8988T (cell line): ENCODE data around the gene MTA3.
"Not testable (repeated sequence)": the region's sequence is repeated elsewhere in the genome, so short reads cannot be mapped to it uniquely, and the experiment has no call there.

Experiments
- DNase-seq: peaks from one replicate; pipeline ENCODE4 v3.0.0; 2011

The MTA3 gene

DNA sequence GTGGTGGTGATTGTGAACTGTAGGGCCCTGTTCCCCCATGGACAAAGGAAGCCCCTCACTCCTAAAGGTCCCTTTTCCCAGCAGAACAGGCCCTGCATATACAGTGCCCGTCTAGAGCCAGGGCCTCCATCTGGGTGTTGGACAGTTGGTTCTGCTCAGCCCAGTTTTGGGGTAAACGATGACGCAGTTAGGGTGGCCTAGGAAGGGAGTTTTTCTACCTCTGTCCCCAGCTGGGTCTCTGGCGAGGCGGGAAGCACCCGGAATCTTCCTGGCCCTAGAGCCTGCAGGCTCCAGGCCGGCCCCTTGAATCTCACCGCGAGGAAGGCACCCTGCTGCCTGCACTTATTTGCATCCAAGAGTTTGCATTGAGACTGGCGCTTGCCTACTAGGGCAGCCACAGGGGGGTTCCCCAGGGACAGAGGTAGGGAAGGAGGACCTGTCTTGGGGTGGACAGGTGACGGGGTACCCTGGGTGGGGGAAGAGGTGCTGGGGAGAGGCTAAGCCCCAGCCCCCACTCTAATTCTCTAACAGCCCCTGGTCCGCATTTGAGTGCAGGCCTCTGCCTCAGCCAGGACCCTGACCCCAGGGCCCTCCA lies 529 bp upstream of the MTA3 start:
- peak; percentile 42 for DNase-seq

DNA sequence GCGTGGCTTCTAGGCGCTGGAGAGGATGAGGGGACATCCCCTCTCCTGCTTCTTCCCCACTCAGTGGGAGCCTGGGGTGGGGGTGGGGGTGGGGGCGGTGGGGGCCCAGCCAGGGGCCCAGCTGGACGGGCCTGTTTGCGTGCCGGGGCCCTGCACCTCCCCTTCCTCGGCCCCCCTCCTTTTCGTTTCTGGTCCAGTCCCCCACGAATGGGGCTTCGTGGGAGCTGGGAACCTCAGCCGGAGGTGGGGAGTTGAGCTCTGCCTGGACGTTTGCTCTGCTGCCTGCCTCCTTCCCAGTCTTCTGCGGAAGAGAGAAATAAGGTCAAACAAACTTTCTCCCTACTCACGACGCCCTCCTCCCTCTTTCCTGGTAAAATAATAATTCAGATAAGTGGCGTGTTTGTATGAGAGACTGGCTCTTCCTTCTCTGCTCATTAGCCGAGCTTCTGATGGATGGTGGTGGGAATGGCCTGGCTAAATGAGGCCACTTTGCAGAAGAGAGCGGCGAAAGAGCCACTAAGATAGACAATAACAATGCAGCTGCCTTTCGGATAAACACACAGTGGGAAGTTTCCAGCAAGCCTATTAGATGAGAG lies 782 bp downstream of the MTA3 start:
- peak; percentile 50 for DNase-seq

DNA sequence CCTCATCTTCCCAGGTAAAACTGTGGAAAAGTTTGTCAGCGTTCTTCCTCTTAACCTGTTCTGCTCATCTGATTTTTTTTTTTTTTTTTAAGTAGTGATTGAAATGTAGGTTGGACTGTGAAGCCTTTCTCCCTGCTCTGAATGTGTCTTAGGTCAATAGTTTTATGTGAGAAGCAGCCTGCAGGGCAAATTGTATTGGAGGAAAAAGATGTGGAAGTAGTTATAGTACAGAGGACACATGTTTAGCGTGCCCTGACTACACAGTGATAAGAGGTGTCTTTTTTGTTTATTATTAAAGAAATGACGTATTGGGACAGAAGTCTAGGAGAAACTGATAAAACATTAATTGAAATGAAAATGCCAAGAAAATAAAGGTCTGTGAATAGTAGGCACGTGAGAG lies 1.5 kb downstream of the MTA3 start:
- no peak for DNase-seq

DNA sequence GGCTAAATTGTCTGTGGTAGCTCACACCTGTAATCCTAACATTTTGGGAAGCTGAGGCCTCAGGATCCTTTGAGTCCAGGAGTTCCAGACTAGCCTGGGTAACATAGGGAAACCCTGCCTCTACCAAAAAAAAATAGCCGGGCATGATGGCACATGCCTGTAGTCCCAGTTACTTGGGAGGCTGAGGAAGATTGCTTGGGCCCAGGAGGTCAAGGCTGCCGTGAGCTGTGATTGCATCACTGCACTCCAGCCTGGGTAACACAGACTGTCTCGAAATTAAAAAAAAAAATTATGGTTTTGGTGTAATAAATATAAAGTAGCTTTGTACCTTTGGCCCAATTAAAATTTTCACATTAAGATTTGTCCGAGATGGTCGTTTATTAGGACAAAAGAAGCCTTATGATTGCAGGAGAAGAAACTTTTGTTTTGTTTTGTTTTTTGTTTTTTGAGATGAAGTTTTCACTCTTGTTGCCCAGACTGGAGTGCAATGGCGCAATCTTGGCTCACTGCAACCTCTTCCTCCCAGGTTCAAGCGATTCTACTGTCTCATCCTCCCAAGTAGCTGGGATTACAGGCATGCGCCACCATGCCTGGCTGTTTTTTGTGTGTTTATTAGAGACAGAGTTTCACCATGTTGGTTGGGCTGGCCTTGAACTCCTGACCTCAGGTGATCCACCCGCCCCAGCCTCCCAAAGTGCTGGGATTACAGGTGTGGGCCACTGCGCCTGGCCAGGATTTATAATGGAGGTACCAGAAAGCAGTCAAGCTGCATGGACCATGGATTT lies 4.1 kb downstream of the MTA3 start:
- DNase-seq: no peak

DNA sequence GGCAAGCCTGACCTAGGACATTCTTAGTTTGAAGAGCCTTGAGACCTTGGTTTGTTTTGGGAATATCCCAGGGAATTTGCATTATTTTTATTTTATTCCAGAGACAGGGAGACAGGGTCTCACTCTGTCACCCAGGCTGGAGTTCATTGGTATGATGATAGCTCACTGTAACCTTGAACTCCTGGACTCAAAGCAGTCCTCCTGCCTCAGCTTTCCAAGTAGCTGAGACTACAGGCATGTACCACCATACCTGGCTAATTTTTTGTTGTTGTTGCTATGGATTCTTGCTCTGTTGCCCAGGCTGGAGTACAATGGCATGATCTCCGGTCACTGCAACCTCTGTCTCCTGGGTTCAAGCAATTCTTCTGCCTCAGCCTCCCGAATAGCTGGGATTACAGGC lies 4.8 kb downstream of the MTA3 start:
- no peak for DNase-seq

DNA sequence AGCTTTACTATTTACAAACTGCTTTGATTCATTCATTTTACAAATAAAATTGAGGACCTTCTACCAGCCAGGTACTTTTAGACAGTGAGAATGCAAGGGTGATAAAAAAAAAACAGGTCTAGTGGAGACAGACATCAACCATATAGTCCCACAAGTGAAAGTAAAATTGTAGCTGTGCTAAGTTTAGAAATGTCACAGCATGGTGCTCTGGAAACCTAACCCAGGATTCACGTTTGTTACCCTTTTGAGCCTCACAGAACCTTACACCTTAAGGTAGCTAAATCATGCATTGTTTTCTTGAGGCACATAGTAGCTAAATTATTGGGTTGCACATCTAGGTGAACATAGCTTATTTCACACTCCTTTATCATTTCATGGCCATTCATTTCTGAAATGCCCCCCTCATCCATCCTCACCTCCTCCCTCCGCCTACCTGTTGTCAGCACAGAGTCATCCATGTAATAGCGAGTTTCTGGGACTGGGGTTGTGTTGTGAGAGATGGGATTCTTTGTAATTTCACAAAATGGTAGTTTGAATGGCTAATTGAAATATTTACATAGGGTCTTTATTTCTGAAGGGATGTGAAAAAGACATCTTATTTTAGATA lies 7.1 kb downstream of the MTA3 start:
- DNase-seq: no peak

DNA sequence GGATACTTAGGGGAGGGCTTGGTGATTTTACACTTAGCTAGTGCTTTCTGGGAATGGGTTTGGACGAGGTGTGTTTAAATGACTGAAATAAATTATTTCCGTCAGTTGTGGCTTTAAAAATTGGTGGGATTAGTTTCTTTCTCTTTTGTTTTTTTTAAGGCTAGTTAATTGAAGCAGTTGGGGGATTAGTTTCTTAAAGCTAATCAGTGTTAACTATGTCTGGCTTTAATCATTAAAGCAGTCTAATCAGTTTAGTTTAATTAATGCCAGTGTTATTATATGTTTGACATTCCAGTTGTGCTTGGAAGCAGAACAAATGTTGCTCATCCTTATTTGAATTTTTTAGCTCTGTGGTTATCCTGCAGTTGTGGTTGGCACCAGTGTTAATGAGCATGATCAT lies 10.2 kb downstream of the MTA3 start:
- DNase-seq: no peak

DNA sequence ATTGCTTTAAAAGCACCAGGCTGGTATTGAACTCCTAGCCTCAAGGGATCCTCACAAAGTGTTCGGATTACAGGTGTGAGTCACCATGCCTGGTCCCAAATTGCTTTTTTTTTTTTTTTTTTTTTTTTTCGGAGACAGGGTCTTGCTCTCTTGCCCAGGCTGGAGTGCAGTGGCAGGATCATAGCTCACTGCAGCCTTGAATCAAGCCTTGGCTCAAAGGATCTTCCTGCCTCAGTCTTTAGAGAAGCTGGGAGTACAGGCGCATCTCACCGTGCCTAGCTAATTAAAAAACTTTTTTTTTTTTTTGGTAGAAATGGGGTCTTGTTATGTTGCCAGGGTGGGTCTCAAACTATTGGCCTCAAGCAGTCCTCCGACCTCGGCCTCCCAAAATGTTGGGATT lies 12.8 kb downstream of the MTA3 start:
- no peak for DNase-seq

DNA sequence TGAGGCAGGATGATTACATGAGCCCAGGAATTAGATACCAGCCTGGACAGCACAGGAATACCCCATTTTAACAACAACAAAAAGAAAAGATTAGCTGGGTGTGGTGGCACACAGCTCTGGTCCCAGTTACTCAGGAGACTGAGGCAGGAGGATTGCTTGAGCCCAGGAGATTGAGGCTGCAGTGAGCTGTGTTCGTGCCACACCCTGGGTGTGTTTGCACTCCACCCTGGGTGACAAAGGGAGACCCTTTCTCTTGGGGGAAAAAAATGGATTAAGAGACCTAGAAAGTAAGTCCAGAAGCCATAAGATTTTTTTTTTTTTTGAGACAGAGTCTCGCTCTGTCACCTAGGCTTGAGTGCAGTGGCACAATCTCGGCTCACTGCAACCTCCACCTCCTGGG lies 16.2 kb downstream of the MTA3 start:
- not testable (repeated sequence) for DNase-seq

DNA sequence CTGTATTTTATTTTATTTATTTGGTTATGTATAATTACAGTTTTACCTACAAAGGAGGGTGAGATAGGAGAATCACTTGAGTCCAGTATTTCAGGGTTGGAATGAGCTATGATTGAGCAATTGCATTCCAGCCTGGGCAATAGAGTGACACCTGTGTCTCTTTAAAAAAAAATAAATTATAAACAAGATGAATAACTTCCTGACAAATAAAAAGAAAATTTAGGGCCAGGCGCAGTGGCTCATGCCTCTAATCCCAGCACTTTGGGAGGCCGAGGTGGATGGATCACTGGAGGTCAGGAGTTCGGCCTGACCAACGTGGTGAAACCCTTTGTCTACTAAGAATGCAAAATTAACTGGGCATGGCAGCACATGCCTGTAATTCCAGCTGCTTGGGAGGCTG lies 17.3 kb downstream of the MTA3 start:
- DNase-seq: no peak

DNA sequence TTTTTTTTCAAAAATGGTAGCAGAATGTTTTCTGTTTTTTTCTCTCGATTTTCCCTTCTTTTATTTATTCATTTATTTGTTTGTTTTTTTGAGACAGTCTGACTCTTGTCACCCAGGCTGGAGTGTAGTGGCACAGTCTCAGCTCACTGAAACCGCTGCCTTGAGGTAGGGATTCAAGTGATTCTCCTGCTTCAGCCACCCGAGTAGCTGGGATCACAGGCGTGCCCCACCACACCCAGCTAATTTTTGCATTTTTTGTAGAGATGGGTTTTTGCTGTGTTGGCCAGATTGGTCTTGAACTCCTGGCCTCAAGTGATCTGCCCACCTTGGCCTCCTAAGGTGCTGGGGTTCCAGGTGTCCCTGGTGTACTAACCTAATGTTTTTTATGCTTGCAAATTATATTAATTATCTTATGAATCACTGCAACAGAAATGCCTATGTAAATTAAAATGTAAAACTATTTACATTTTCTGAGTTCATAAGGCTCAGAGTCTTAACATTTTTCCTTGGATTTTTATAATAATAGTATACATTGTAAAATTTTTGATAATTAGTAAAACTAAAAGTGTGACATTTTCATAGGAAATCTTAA lies 19.2 kb downstream of the MTA3 start:
- DNase-seq: no peak

DNA sequence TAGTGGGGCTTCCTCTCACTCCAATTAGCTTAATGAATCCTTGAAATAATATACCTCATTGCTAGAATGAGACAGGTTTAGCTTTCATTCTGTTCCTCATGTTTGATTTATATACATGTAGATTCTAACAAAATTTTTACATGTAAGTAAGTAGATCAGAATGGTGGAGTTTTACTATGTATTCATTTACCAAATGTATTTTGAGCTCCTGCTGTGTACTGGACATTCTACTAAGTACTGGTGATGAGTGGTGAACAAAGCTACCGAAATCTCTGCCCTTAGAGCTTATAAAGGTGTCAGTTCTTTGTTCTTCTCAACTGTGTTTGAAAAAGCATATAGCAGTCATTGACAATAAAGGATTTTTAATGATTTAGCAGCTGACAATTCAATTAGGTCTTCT lies 19.7 kb downstream of the MTA3 start:
- DNase-seq: no peak

DNA sequence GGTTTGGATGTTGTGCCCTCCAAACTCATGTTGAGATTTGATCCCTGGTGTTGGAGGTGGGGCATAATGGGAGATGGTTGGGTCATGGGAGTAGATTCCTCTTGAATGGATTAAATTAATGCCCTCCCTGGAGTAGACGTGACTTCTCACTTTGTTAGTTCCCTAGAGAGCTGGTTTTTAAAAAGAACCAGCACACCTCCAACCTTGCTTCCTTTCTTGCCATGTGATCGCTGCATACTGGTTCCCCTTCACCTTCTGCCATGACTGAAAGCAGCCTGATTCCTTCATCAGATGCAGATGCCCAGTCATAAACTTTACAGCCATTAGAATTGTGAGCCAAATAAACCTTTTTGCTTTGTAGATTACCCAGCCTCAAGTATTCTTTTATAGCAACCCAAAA lies 21.7 kb downstream of the MTA3 start:
- DNase-seq: no peak

DNA sequence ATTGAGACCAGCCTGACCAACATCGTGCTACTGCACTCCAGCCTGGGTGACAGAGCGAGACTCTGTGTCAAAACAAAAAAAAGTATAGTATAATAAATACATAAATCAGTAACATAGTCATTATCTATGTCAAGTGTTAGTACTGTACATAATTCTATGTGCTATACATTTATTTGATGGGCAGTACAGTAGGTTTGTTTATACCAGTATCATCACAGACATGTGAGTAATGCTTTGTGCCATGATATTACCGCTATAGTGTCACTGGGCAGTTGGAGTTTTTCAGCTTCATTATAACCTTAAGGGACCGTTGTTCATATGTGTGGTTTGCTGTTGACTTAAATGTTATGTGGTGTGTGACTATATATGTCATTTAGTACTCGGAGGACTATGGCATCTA lies 24.9 kb downstream of the MTA3 start:
- DNase-seq: no peak

DNA sequence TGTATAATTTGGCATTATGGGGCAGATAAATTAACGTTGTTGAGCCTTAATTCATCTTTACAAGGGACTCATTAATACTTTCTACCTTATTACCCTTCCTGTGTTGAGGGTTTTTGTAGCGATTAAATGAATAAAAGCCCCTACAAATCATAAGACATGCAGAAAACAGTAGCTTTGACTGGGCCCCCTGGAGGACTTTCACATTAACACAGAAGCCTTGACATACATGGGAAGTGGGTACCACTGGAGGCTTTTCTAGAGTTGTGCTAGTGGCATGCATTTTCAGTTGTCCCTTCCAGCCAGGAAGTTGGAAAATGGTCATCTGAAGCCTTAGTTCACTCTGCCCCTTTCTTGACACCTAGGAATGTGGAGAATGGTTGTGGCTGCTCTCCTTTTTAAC lies 30.2 kb downstream of the MTA3 start:
- DNase-seq: no peak

DNA sequence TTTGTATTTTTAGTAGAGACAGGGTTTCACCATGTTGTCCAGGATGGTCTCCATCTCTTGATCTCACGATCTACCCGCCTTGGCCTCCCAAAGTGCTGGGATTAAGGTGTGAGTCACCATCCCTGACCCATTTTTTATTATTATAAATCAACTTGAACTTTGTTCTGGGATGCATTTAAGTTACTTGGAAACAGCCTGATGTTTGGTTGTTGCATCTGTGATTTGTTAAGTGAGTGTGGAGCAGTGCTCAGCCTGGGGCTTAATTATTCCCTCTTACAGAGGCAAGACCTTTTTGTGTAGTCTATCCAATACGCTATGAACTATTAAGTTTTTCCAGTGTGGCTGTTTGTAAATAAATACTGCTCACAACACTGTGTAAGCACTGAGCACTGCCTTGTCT lies 32.6 kb downstream of the MTA3 start:
- no peak for DNase-seq

DNA sequence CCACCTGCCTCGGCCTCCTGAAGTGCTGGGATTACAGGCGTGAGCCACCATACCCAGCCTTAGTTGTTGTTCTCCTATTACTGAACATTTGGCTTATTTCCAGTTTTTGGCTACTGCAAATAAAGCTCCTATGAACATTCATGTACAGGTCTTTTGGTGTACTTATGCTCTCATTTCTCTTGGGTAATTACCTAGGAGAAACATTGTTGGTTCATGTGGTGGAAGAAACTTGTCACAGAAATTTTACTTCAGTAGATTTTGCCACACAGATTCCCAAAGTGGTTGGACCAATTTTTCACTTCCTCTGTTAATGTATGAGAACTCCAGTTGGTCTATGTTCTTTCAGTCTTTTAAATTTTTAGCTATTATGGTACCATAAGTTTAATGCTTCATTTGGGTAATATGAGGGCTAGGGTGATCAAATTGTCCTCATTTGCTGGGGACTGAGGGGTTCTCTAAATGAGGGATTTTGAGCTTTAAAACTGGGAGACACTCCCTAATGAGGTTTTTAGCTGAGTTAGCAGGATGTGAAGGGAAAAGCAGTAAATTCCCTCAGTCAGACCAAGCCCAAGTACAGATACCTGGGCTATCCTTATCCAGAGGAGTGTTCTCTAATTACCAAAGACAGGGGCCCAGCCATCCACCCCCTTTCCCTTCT lies 33.9 kb downstream of the MTA3 start:
- no peak for DNase-seq

DNA sequence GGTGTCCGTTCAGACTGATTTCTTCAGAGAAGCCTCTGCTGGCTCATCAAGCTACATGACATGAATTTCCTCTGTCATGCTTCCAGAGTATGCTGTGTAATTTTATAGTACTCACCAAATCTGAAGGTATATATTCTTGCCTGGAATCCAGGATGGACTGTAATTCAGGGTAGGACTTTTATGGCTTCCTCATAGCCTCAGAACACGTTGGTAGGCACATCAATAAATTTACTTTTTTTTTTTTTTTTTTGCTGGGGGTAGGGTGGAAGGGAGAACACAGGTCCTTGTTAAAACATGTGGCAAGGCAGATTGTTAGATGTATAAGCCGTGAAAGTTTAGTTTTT lies 34.4 kb downstream of the MTA3 start:
- no peak for DNase-seq

DNA sequence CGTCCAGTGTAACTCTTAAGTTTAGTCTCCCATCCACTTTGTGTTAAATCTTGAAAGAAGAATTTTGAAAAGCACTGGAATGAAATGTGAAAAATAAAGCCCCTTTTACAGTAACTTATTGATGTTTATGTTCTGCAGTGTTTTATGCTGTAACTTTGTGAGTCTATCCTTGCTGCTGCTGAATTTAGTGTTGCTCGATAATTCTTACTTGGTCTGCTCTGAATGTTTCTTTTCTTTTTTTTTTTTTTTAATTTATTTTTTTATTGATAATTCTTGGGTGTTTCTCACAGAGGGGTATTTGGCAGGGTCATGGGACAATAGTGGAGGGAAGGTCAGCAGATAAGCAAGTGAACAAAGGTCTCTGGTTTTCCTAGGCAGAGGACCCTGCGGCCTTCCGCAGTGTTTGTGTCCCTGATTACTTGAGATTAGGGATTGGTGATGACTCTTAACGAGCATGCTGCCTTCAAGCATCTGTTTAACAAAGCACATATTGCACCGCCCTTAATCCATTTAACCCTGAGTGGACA lies 36.0 kb downstream of the MTA3 start:
- not testable (repeated sequence) for DNase-seq

DNA sequence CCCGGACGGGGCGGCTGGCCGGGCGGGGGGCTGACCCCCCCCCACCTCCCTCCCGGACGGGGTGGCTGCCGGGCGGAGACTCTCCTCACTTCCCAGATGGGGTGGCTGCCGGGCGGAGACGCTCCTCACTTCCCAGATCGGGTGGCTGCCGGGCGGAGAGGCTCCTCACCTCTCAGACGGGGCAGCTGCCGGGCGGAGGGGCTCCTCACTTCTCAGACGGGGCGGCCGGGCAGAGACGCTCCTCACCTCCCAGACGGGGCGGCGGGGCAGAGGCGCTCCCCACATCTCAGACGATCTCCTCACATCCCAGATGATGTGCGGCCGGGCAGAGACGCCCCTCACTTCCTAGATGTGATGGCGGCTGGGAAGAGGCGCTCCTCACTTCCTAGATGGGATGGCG lies 37.7 kb downstream of the MTA3 start:
- DNase-seq: not testable (repeated sequence)

DNA sequence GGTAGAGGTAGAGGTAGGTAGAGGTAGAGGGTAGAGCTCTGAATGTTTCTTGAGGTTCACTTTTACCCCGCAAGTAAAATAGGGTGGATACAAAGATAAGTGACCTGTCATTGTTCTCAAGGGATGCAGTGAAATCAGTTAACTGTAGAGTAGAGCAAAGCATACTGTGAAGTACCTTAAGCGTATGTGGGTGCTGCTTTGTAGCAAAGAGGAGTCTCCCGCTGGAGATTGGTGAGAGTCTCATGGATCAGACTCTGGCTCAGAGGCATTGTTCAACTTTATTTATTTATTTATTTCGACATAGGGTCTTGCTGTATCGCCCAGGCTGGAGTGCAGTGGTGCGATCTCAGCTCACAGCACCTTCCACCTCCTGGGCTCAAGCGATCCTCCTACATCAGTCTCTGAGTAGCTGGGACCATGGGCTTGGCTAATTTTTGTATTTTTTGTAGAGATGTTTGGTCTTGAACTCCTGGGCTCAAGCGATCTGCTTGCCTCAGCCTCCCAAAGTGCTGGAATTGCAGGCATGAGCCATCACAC lies 38.7 kb downstream of the MTA3 start:
- no peak for DNase-seq

DNA sequence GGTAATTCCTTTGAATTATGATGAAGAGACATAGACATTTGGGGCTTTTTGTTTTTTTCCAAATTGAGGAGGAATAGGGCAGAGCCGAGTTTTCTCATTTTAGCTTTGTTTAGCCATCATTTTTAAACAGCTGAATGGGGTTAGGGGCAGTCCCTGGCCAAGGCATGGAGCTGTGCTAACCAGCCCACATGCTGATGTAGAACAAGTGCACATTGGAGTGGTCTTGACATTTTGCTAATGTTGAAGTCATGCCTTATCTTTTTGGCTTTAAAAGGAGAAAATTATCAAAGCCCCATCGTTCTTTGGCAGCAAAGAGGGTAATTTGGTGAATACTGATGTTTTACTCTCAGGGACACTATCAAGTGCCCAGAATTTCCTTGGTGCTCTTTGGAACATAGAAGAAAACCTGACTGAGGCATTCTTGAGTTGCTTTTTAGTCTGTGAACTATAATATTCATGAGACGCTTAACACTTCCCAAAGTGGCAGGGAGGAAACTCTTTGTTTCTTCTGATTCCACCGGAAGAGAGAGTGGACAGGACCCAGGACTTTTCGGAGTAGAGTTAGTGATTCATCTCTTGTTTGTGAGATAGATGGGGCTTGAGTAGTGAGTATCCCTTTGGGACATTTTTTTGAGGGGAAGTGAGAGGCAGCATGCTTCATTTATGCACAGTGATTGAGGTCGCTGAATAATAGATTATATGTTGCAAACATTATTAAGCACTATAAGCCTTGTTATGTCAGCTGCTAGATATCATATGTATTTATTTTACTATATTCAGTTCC lies 45.0 kb downstream of the MTA3 start:
- DNase-seq: no peak
